Neural crest cell (in vitro differentiated cells): ENCODE measurements around the gene CFAP107. TPM values are rescaled to one million over a fixed set of nuclear protein-coding genes. Genes with fewer than 3 reads are reported as not detected.

Experiments used
- DNase-seq: peaks from one replicate; pipeline ENCODE4 v3.0.0; 2021; ENCODE audit warnings: low read depth, mixed read lengths, low spot score
- H3K27ac Mint-ChIP-seq: one replicate; pipeline ENCODE4 v1.8.0; 2021; ENCODE audit warnings: mild to moderate bottlenecking, mixed read lengths; ENCODE audit not compliant: unreplicated experiment
- H3K27me3 Mint-ChIP-seq: 2 replicates; pipeline ENCODE4 v1.8.0; 2021; ENCODE audit warnings: low read depth, mild to moderate bottlenecking, mixed read lengths
- H3K36me3 Mint-ChIP-seq: 2 replicates; pipeline ENCODE4 v1.8.0; 2021; ENCODE audit warnings: low read depth, mild to moderate bottlenecking, mixed read lengths
- H3K4me1 Mint-ChIP-seq: 2 replicates; pipeline ENCODE4 v1.8.0; 2021; ENCODE audit warnings: mixed read lengths
- H3K4me3 Mint-ChIP-seq: one replicate; pipeline ENCODE4 v1.8.0; 2021; ENCODE audit warnings: mild to moderate bottlenecking, mixed read lengths
- H3K9me3 Mint-ChIP-seq: 2 replicates; pipeline ENCODE4 v1.8.0; 2021; ENCODE audit warnings: mixed read lengths
- CTCF ChIP-seq: fragments of 200-600 bp; sonication (generic); conservative IDR thresholded peaks from 2 replicates; pipeline ENCODE4 v1.5.0; 2021; ENCODE audit warnings: antibody characterized with exemption, mild to moderate bottlenecking
- total RNA-seq: library from RNA; stranded (reverse); gene quantifications from 2 replicates; pipeline ENCODE4 v1.2.1, GENCODE V29; 2021

The CFAP107 gene
- total RNA-seq, 1 donor from 2014 or later = not detected

GRCh38 chr1:12763479-12763878 lies 17.5 kb downstream of the CFAP107 start:
- no peaks in the 10 kb centered on the region for H3K36me3 Mint-ChIP-seq
- TF ChIP-seq CTCF = no peak
- H3K4me3 Mint-ChIP-seq = no peak overlapping the region

GRCh38 chr1:12764016-12764415 lies 18.0 kb downstream of the CFAP107 start:
- no peak for DNase-seq
- H3K4me1 Mint-ChIP-seq = no peaks in the 10 kb centered on the region
- H3K36me3 Mint-ChIP-seq = no peaks in the 10 kb centered on the region
- H3K27me3 Mint-ChIP-seq = peaks cover 21% of the 10 kb centered on the region
- H3K9me3 Mint-ChIP-seq = no peaks in the 10 kb centered on the region
- no peak overlapping the region for H3K27ac Mint-ChIP-seq
- H3K4me3 Mint-ChIP-seq = no peak overlapping the region
- TF ChIP-seq CTCF = no peak

More at GRCh38 chr1:12763479-12763878, 17.5 kb downstream of the CFAP107 start:
- no peak for DNase-seq
- Mint-ChIP-seq H3K9me3 (no peaks in the 10 kb centered on the region), H3K4me1 (no peaks in the 10 kb centered on the region), H3K27ac (no peak overlapping the region), H3K27me3 (peaks cover 25% of the 10 kb centered on the region)

- H3K4me3 Mint-ChIP-seq = no peak overlapping the region
- peaks cover 40% of the 10 kb centered on the region for H3K27me3 Mint-ChIP-seq
- no peak for DNase-seq
- H3K27ac Mint-ChIP-seq = peak overlapping the region; percentile 6
- H3K36me3 Mint-ChIP-seq = no peaks in the 10 kb centered on the region
- no peaks in the 10 kb centered on the region for H3K4me1 Mint-ChIP-seq
- no peak for TF ChIP-seq CTCF
- no peaks in the 10 kb centered on the region for H3K9me3 Mint-ChIP-seq
Observed at GRCh38 chr1:12769031-12769430, 23.0 kb downstream of the CFAP107 start.

- Mint-ChIP-seq H3K4me3 (no peak overlapping the region), H3K27me3 (peaks cover 40% of the 10 kb centered on the region), H3K27ac (peak overlapping the region; percentile 24), H3K9me3 (no peaks in the 10 kb centered on the region), H3K36me3 (no peaks in the 10 kb centered on the region), H3K4me1 (no peaks in the 10 kb centered on the region)
- no peak for TF ChIP-seq CTCF
- no peak for DNase-seq
Observed at GRCh38 chr1:12769976-12770505, 24.0 kb downstream of the CFAP107 start.

- Mint-ChIP-seq H3K36me3 (no peaks in the 10 kb centered on the region), H3K4me3 (no peak overlapping the region), H3K9me3 (no peaks in the 10 kb centered on the region), H3K27ac (no peak overlapping the region), H3K27me3 (peaks cover 38% of the 10 kb centered on the region), H3K4me1 (no peaks in the 10 kb centered on the region)
- TF ChIP-seq CTCF = no peak
- DNase-seq = no peak
Observed at GRCh38 chr1:12770620-12771019, 24.6 kb downstream of the CFAP107 start.
